A549 (cell line): ENCODE results near the gene ATP9B. TPM values are rescaled to one million over a fixed set of nuclear protein-coding genes. Genes with fewer than 3 reads are reported as not detected.

Experiments used
- ATAC-seq, 2 experiments: fragments of 200-7000 bp in 1 of 2; fragments of >200 bp in 1 of 2; cut with Nextera tagmentation in 1 of 2; cut with Tn5 transposase in 1 of 2; 3 replicates each; pipeline versions ENCODE4 v1.8.0 to v1.9.1; 2018 to 2020; ENCODE audit warnings: mild to moderate bottlenecking in 1 of 2, moderate library complexity in 1 of 2
- CTCF ChIA-PET: fragments of 300-600 bp; sonication (Branson Sonifier 250); formaldehyde crosslinking; extraction: SDS; loops from one replicate; lab custom pipeline; 2021; ENCODE audit warnings: antibody characterized with exemption, inconsistent platforms; lab: Yijun Ruan, JAX
- POLR2A ChIA-PET: fragments of 350-600 bp; formaldehyde crosslinking; extraction: SDS; loops from one replicate; lab custom pipeline; 2021; ENCODE audit warnings: antibody characterized with exemption, inconsistent platforms; lab: Yijun Ruan, JAX
- DNase-seq, 2 experiments: peaks; one replicate each; pipeline versions ENCODE4 v3.0.0 to v3.0.0-alpha.2; 2011 to 2016; ENCODE audit warnings: low read depth in 1 of 2, low spot score in 1 of 2
- FAIRE-seq: peaks from 2 replicates; lab custom pipeline; 2011; peaks lifted over from hg19 to GRCh38; lab: Jason Lieb, UNC
- H3K27ac ChIP-seq, 2 experiments: fragments of >200 bp; sonication (Bioruptor Twin); formaldehyde crosslinking; 3 replicates each; pipeline ENCODE4 v1.5.1; 2016 to 2017
- H3K4me1 ChIP-seq: fragments of >200 bp; sonication (Bioruptor Twin); formaldehyde crosslinking; 3 replicates; pipeline ENCODE4 v1.6.1; 2016
- H3K4me2 ChIP-seq: fragments of >200 bp; sonication (Bioruptor Twin); formaldehyde crosslinking; 3 replicates; pipeline ENCODE4 v1.6.1; 2016
- H3K4me3 ChIP-seq: fragments of >200 bp; sonication (Bioruptor Twin); formaldehyde crosslinking; 3 replicates; pipeline ENCODE4 v1.5.1; 2016
- H3K9me3 ChIP-seq: fragments of >200 bp; sonication (Bioruptor Twin); formaldehyde crosslinking; 3 replicates; pipeline ENCODE4 v1.6.1; 2016
- CBX8 ChIP-seq: fragments of 200-600 bp; sonication (generic); IDR thresholded peaks from 2 replicates; pipeline ENCODE4 v1.6.1; 2016
- CEBPB ChIP-seq, 2 experiments: fragments of >200 bp in 1 of 2; sonication (Bioruptor Twin) in 1 of 2; formaldehyde crosslinking in 1 of 2; IDR thresholded peaks; 2 replicates each; pipeline ENCODE4 v1.6.1; 2012 to 2016
- CHD2 ChIP-seq: fragments of 150-350 bp; IDR thresholded peaks from 2 replicates; pipeline ENCODE4 v1.6.1; 2014; ENCODE audit warnings: low read length; ENCODE audit not compliant: partially characterized antibody
- EHF ChIP-seq: fragments of 250-450 bp; sonication (Bioruptor Pico); IDR thresholded peaks from 2 replicates; pipeline ENCODE4 v1.5.0; 2020; ENCODE audit warnings: mild to moderate bottlenecking
- FOSL2 ChIP-seq, 2 experiments: fragments of 450-650 bp in 1 of 2; fragments of >200 bp in 1 of 2; sonication (Bioruptor Twin) in 1 of 2; formaldehyde crosslinking; IDR thresholded peaks; 2 replicates each; pipeline versions ENCODE4 v1.5.0 to v1.6.1; 2016 to 2020; ENCODE audit warnings: mild to moderate bottlenecking in 1 of 2, moderate library complexity in 1 of 2
- FOXS1 ChIP-seq: fragments of 250-450 bp; sonication (Bioruptor Pico); IDR thresholded peaks from 2 replicates; pipeline ENCODE4 v1.5.0; 2020; ENCODE audit warnings: mild to moderate bottlenecking, moderate library complexity
- GATA3 ChIP-seq: IDR thresholded peaks from 2 replicates; pipeline ENCODE4 v1.6.1; 2012; ENCODE audit warnings: borderline replicate concordance
- HOXB13 ChIP-seq: fragments of 250-450 bp; sonication (Bioruptor Pico); IDR thresholded peaks from 2 replicates; pipeline ENCODE4 v1.5.0; 2020; ENCODE audit warnings: low read depth, mild to moderate bottlenecking, moderate library complexity
- HOXB5 ChIP-seq: fragments of 250-450 bp; sonication (Bioruptor Pico); IDR thresholded peaks from 2 replicates; pipeline ENCODE4 v1.5.0; 2020; ENCODE audit warnings: mild to moderate bottlenecking, moderate library complexity
- JUNB ChIP-seq: fragments of >200 bp; sonication (Bioruptor Twin); formaldehyde crosslinking; IDR thresholded peaks from 2 replicates; pipeline ENCODE4 v1.6.1; 2016
- KDM1A ChIP-seq: fragments of 200-600 bp; sonication (generic); IDR thresholded peaks from 2 replicates; pipeline ENCODE4 v1.6.1; 2016; ENCODE audit warnings: low read depth, mild to moderate bottlenecking
- MAZ ChIP-seq: fragments of 150-350 bp; IDR thresholded peaks from 2 replicates; pipeline ENCODE4 v1.6.1; 2014; ENCODE audit warnings: antibody characterized with exemption, low read depth, low read length, borderline replicate concordance
- PHF8 ChIP-seq: fragments of 200-600 bp; sonication (generic); IDR thresholded peaks from 2 replicates; pipeline ENCODE4 v1.6.1; 2016; ENCODE audit warnings: low read depth, mild to moderate bottlenecking, antibody characterized with exemption, moderate library complexity, borderline replicate concordance
- POLR2A ChIP-seq: IDR thresholded peaks from 2 replicates; pipeline ENCODE4 v1.6.1; 2012; ENCODE audit warnings: mild to moderate bottlenecking, low read length
- RFX5 ChIP-seq: fragments of 450-650 bp; IDR thresholded peaks from 2 replicates; pipeline ENCODE4 v1.7.1; 2014; ENCODE audit warnings: antibody characterized with exemption, mild to moderate bottlenecking, moderate library complexity
- TP53 ChIP-seq: fragments of 250-450 bp; sonication (Bioruptor Pico); IDR thresholded peaks from 2 replicates; pipeline ENCODE4 v1.5.0; 2021; ENCODE audit warnings: mild to moderate bottlenecking, moderate library complexity
- ZC3H11A ChIP-seq: fragments of 450-650 bp; IDR thresholded peaks from 2 replicates; pipeline ENCODE4 v1.6.1; 2014; ENCODE audit warnings: antibody characterized with exemption, mild to moderate bottlenecking
- WGBS: methylation state at CpG from one replicate; pipeline ENCODE4 v1.1.6; 2017; ENCODE audit errors: missing lambda C conversion rate; 5-methylcytosine and 5-hydroxymethylcytosine counted together
- polyA plus RNA-seq, 4 experiments: library from polyadenylated mRNA; depleted of rRNA in 3 of 4; stranded (reverse); fragments of >200 nt; fragmentation: RNase III in 1 of 4; extraction: RNeasy Plus Mini Kit Qiagen cat#74134 plus additional on column Dnase treatment in 1 of 4; gene quantifications; 2 replicates in 3 of 4; 3 replicates in 1 of 4; pipeline ENCODE4 v1.2.3, GENCODE V29; 2011 to 2017
- TF ChIP-seq, protein P1 (sequence below): fragments of >200 bp; sonication (Bioruptor Twin); formaldehyde crosslinking; IDR thresholded peaks from 3 replicates; pipeline ENCODE4 v1.5.1; 2016
- TF ChIP-seq, protein P2 (sequence below): fragments of 250-450 bp; sonication (Bioruptor Pico); IDR thresholded peaks from 2 replicates; pipeline ENCODE4 v1.5.0; 2021; ENCODE audit warnings: mild to moderate bottlenecking, moderate library complexity, borderline replicate concordance
- TF ChIP-seq, protein P3 (sequence below): fragments of 250-450 bp; sonication (Bioruptor Pico); IDR thresholded peaks from 2 replicates; pipeline ENCODE4 v1.5.0; 2020; ENCODE audit warnings: low read depth, mild to moderate bottlenecking, moderate library complexity
- TF ChIP-seq, protein P4 (sequence below): fragments of >200 bp; sonication (Bioruptor Twin); formaldehyde crosslinking; IDR thresholded peaks from 2 replicates; pipeline ENCODE4 v1.6.1; 2016
- TF ChIP-seq, protein P5 (sequence below): IDR thresholded peaks from 2 replicates; pipeline ENCODE4 v1.6.1; 2012
- TF ChIP-seq, protein P6 (sequence below): fragments of 200-600 bp; sonication (generic); IDR thresholded peaks from 2 replicates; pipeline ENCODE4 v1.6.1; 2016; ENCODE audit warnings: antibody characterized with exemption, mild to moderate bottlenecking, moderate library complexity

The ATP9B gene
- polyA plus RNA-seq, 2 of the 4 experiments (the other 2 are of a cell fraction) = 22.6 to 35.7 TPM

DNA sequence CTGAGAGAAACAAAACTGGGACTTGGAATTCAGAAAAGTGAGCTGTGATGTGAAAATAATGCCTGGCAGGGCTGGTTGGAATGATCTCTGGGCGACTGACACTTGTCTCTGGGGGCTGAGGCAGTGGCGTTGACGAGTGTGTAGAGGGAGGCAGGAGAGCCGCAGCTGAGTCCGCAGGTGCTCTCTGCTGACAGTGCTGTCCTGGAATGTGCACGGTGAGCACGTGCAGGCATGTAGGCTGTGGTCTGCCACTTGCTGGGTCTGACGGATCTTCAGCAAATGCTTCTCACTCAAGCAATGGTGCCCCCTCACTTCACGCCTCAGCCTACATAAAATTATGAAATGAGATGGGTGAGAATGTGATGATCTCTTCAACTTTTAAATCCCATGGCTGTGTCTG, 38.5 kb upstream of the ATP9B start (continued):
- TF ChIP-seq, protein P1, sequence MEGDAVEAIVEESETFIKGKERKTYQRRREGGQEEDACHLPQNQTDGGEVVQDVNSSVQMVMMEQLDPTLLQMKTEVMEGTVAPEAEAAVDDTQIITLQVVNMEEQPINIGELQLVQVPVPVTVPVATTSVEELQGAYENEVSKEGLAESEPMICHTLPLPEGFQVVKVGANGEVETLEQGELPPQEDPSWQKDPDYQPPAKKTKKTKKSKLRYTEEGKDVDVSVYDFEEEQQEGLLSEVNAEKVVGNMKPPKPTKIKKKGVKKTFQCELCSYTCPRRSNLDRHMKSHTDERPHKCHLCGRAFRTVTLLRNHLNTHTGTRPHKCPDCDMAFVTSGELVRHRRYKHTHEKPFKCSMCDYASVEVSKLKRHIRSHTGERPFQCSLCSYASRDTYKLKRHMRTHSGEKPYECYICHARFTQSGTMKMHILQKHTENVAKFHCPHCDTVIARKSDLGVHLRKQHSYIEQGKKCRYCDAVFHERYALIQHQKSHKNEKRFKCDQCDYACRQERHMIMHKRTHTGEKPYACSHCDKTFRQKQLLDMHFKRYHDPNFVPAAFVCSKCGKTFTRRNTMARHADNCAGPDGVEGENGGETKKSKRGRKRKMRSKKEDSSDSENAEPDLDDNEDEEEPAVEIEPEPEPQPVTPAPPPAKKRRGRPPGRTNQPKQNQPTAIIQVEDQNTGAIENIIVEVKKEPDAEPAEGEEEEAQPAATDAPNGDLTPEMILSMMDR = no peak
- TF ChIP-seq CBX8 (no peak), PHF8 (no peak), POLR2A (no peak), HOXB13 (CRISPR knock-in tag) (no peak), FOSL2 (IDR thresholded peaks at IDR 0.05) (no peak), FOSL2 (CRISPR knock-in tag; IDR thresholded peaks at IDR 0.05) (no peak)

DNA sequence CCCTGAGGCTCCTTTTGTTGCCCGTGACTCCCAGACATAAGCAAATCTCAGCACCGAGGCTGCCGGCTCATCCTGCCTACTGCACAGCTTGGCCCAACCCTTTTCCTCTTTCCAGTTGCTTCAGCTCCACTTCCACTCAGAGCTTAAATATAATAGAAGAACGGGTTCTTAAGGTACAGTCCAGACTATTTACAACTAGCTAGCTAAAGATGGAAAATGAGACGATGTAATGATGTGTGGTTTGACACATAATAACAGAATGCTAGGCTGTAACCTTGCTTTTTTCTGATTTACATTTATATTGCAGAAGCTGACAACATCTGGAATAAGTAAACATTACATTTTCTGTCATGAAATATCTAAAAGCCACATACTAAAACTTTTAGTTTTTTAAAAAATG, 26.9 kb upstream of the ATP9B start:
- ATAC-seq (peak in 1 of 2 experiments; percentile 23; a peak in 1 of 6 replicates), FAIRE-seq (no peak)
- no peak overlapping the region for H3K27ac ChIP-seq

DNA sequence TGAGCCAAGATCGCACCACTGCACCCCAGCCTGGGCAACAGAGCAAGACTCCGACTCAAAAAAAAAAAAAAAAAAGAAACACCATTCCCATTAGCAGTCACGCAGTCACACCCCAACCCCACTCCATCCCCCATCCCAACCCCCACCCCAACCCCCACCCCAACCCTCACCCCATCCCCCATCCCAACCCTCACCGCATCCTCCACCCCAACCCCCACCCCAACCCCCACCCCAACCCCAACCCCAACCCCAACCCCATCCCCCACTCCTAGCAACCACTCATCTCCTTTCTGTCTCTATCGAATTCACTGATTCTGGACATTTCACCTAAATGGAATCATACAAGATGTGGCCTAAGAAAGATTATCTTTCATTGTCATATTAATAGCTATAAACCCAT, 25.9 kb upstream of the ATP9B start:
- ChIA-PET CTCF (interaction anchor here (1.3 kb wide), 1 partner anchor 21 kb away, joined by 3 read pairs; no protein-coding TSS in a partner anchor), POLR2A (no interaction called here)
- no peak overlapping the region for H3K4me2 ChIP-seq
- H3K4me1 ChIP-seq = peaks cover 6% of the 10 kb centered on the region; the same call in 2 of the 3 replicates
- DNase-seq (no peak), FAIRE-seq (no peak), ATAC-seq (no peak)
- no peaks in the 10 kb centered on the region for H3K9me3 ChIP-seq
- WGBS = 37% methylated on average over 4 of the region's 5 CpGs
- H3K27ac ChIP-seq = no peak overlapping the region
- no peak for TF ChIP-seq PHF8
- TF ChIP-seq FOXS1 (CRISPR knock-in tag) = no peak
- TF ChIP-seq, protein P2, sequence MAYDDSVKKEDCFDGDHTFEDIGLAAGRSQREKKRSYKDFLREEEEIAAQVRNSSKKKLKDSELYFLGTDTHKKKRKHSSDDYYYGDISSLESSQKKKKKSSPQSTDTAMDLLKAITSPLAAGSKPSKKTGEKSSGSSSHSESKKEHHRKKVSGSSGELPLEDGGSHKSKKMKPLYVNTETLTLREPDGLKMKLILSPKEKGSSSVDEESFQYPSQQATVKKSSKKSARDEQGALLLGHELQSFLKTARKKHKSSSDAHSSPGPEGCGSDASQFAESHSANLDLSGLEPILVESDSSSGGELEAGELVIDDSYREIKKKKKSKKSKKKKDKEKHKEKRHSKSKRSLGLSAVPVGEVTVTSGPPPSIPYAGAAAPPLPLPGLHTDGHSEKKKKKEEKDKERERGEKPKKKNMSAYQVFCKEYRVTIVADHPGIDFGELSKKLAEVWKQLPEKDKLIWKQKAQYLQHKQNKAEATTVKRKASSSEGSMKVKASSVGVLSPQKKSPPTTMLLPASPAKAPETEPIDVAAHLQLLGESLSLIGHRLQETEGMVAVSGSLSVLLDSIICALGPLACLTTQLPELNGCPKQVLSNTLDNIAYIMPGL (CRISPR knock-in tag) = no peak
- no peak for TF ChIP-seq CEBPB (IDR thresholded peaks at IDR 0.05)
- no peak for TF ChIP-seq JUNB
- TF ChIP-seq MAZ = no peak
- H3K4me3 ChIP-seq = no peak overlapping the region

More for the DNA sequence above, 26.9 kb upstream of the ATP9B start:
- CTCF ChIA-PET = no interaction called here
- WGBS = 35% methylated on average over 5 of the region's 5 CpGs
- POLR2A ChIA-PET = no interaction called here
- no peak overlapping the region for H3K4me2 ChIP-seq
- no peak for TF ChIP-seq FOXS1 (CRISPR knock-in tag)
- TF ChIP-seq KDM1A = no peak
- no peak for TF ChIP-seq CHD2
- TF ChIP-seq HOXB5 (CRISPR knock-in tag) = no peak
- TF ChIP-seq, protein P3, sequence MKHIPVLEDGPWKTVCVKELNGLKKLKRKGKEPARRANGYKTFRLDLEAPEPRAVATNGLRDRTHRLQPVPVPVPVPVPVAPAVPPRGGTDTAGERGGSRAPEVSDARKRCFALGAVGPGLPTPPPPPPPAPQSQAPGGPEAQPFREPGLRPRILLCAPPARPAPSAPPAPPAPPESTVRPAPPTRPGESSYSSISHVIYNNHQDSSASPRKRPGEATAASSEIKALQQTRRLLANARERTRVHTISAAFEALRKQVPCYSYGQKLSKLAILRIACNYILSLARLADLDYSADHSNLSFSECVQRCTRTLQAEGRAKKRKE (CRISPR knock-in tag) = no peak
- TF ChIP-seq, protein P4, sequence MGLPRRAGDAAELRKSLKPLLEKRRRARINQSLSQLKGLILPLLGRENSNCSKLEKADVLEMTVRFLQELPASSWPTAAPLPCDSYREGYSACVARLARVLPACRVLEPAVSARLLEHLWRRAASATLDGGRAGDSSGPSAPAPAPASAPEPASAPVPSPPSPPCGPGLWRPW = no peak
- no peak for TF ChIP-seq EHF
- TF ChIP-seq RFX5 = no peak
- TF ChIP-seq ZC3H11A = no peak
- TF ChIP-seq GATA3 = no peak
- TF ChIP-seq TP53 (CRISPR knock-in tag) = no peak
- TF ChIP-seq, protein P5, sequence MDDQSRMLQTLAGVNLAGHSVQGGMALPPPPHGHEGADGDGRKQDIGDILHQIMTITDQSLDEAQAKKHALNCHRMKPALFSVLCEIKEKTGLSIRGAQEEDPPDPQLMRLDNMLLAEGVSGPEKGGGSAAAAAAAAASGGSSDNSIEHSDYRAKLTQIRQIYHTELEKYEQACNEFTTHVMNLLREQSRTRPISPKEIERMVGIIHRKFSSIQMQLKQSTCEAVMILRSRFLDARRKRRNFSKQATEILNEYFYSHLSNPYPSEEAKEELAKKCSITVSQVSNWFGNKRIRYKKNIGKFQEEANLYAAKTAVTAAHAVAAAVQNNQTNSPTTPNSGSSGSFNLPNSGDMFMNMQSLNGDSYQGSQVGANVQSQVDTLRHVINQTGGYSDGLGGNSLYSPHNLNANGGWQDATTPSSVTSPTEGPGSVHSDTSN = no peak
- no peak for TF ChIP-seq FOSL2 (IDR thresholded peaks at IDR 0.05)
- TF ChIP-seq FOSL2 (CRISPR knock-in tag; IDR thresholded peaks at IDR 0.05) = no peak
- TF ChIP-seq, protein P6, sequence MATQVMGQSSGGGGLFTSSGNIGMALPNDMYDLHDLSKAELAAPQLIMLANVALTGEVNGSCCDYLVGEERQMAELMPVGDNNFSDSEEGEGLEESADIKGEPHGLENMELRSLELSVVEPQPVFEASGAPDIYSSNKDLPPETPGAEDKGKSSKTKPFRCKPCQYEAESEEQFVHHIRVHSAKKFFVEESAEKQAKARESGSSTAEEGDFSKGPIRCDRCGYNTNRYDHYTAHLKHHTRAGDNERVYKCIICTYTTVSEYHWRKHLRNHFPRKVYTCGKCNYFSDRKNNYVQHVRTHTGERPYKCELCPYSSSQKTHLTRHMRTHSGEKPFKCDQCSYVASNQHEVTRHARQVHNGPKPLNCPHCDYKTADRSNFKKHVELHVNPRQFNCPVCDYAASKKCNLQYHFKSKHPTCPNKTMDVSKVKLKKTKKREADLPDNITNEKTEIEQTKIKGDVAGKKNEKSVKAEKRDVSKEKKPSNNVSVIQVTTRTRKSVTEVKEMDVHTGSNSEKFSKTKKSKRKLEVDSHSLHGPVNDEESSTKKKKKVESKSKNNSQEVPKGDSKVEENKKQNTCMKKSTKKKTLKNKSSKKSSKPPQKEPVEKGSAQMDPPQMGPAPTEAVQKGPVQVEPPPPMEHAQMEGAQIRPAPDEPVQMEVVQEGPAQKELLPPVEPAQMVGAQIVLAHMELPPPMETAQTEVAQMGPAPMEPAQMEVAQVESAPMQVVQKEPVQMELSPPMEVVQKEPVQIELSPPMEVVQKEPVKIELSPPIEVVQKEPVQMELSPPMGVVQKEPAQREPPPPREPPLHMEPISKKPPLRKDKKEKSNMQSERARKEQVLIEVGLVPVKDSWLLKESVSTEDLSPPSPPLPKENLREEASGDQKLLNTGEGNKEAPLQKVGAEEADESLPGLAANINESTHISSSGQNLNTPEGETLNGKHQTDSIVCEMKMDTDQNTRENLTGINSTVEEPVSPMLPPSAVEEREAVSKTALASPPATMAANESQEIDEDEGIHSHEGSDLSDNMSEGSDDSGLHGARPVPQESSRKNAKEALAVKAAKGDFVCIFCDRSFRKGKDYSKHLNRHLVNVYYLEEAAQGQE = no peak
- H3K4me1 ChIP-seq = peaks cover 6% of the 10 kb centered on the region; the same call in 2 of the 3 replicates
- H3K4me3 ChIP-seq = no peak overlapping the region
- DNase-seq = no peak
- no peaks in the 10 kb centered on the region for H3K9me3 ChIP-seq
